Activated CD4-positive, alpha-beta T cell treated with anti-CD3 and anti-CD28 coated beads, Interleukin-2, amount 50 U/mL, for 48 hours (primary cell): Measurements from ENCODE around the gene ZNF845.
"Not testable (repeated sequence)": the region's sequence is repeated elsewhere in the genome, so short reads cannot be mapped to it uniquely, and the experiment has no call there.

Experiments
- DNase-seq, 2 experiments: peaks; one replicate each; pipeline ENCODE4 v3.0.0-alpha.2; 2020

The ZNF845 gene

GRCh38 chr19:53388168-53388567 lies 54.6 kb downstream of the ZNF845 start:
- DNase-seq = no peak

- no peak for DNase-seq
Observed at GRCh38 chr19:53388904-53389303, 55.4 kb downstream of the ZNF845 start.

GRCh38 chr19:53389571-53389970 lies 56.0 kb downstream of the ZNF845 start:
- no peak for DNase-seq

GRCh38 chr19:53389978-53390377 lies 56.4 kb downstream of the ZNF845 start:
- DNase-seq = no peak

- peak in 1 of 2 experiments; percentile 5 for DNase-seq
Observed at GRCh38 chr19:53394522-53394973, 61.0 kb downstream of the ZNF845 start.

GRCh38 chr19:53394974-53395839 lies 61.7 kb downstream of the ZNF845 start, which contains the start of gene ZNF765:
Gene ZNF765, plus strand, starts transcription at chr19:53395149. Its CDS starts 2,867 bp downstream, at chr19:53398016.
- peak; percentile 96 for DNase-seq

GRCh38 chr19:53395840-53396524 lies 62.4 kb downstream of the ZNF845 start:
- DNase-seq = not testable (repeated sequence)

GRCh38 chr19:53396525-53396868 lies 62.9 kb downstream of the ZNF845 start:
- DNase-seq = no peak

GRCh38 chr19:53397918-53398317 lies 64.4 kb downstream of the ZNF845 start:
- DNase-seq = not testable (repeated sequence)
